HG03139 (cell line): ENCODE data around the gene LYZL1.
"Not testable (repeated sequence)": the region's sequence is repeated elsewhere in the genome, so short reads cannot be mapped to it uniquely, and the experiment has no call there.

Experiments used
- ATAC-seq: cut with Tn5 transposase; IDR thresholded peaks from one replicate; pipeline ENCODE4 v1.9.1; 2021; ENCODE audit not compliant: unreplicated experiment

Gene LYZL1

GRCh38 chr10:29327746-29328102, 38.9 kb downstream of the LYZL1 start:
- no peak for ATAC-seq

- ATAC-seq, result no peak
These were observed 40.1 kb downstream of the LYZL1 start for GRCh38 chr10:29328983-29329382.

GRCh38 chr10:29329420-29329819, 40.5 kb downstream of the LYZL1 start:
- no peak for ATAC-seq

GRCh38 chr10:29332061-29332760, 43.3 kb downstream of the LYZL1 start:
- no peak for ATAC-seq

GRCh38 chr10:29332761-29333148, 43.9 kb downstream of the LYZL1 start:
- no peak for ATAC-seq

- ATAC-seq, result not testable (repeated sequence)
These were observed 48.7 kb downstream of the LYZL1 start for GRCh38 chr10:29337526-29337925.

GRCh38 chr10:29343607-29344038, 54.8 kb downstream of the LYZL1 start:
- no peak for ATAC-seq

GRCh38 chr10:29344073-29344820, 55.4 kb downstream of the LYZL1 start:
- ATAC-seq, result no peak

- no peak for ATAC-seq
These were observed 56.5 kb downstream of the LYZL1 start for GRCh38 chr10:29345144-29345909.

GRCh38 chr10:29345910-29346209, 57.0 kb downstream of the LYZL1 start:
- no peak for ATAC-seq

GRCh38 chr10:29346296-29347001, 57.6 kb downstream of the LYZL1 start:
- ATAC-seq, result no peak

GRCh38 chr10:29348836-29349235, 60.0 kb downstream of the LYZL1 start:
- ATAC-seq, result no peak

GRCh38 chr10:29353305-29353704, 64.4 kb downstream of the LYZL1 start:
- ATAC-seq, result no peak

- no peak for ATAC-seq
These were observed 65.2 kb downstream of the LYZL1 start for GRCh38 chr10:29353887-29354561.

GRCh38 chr10:29355411-29355991, 66.6 kb downstream of the LYZL1 start:
- no peak for ATAC-seq

GRCh38 chr10:29356931-29357330, 68.1 kb downstream of the LYZL1 start:
- no peak for ATAC-seq

- ATAC-seq, result no peak
These were observed 69.2 kb downstream of the LYZL1 start for GRCh38 chr10:29358010-29358616.

- ATAC-seq, result not testable (repeated sequence)
These were observed 71.5 kb downstream of the LYZL1 start for GRCh38 chr10:29360215-29360853.
